Endodermal cell (in vitro differentiated cells): ENCODE results near the gene RFTN1. TPM values are rescaled to one million over a fixed set of nuclear protein-coding genes. Genes with fewer than 3 reads are reported as not detected.

Experiments used
- DNase-seq: peaks from one replicate; pipeline ENCODE4 v3.0.0-alpha.2; 2017
- H3K27ac ChIP-seq: 2 replicates; pipeline ENCODE4 v1.5.1; 2013; ENCODE audit warnings: mild to moderate bottlenecking, low read depth, low read length, moderate library complexity
- H3K27me3 ChIP-seq: 2 replicates; pipeline ENCODE4 v1.6.1; 2013; ENCODE audit warnings: mild to moderate bottlenecking, low read length, moderate library complexity; ENCODE audit not compliant: insufficient read depth, control insufficient read depth, poor library complexity, severe bottlenecking
- H3K36me3 ChIP-seq: 2 replicates; pipeline ENCODE4 v1.7.0; 2013; ENCODE audit warnings: mild to moderate bottlenecking, low read length, moderate library complexity; ENCODE audit not compliant: control insufficient read depth, insufficient read depth
- H3K4me1 ChIP-seq: one replicate; pipeline ENCODE4 v1.7.0; 2013; ENCODE audit warnings: low read length; ENCODE audit not compliant: control insufficient read depth, insufficient read depth
- H3K4me3 ChIP-seq: 2 replicates; pipeline ENCODE4 v1.5.1; 2013; ENCODE audit warnings: mild to moderate bottlenecking, low read length, moderate library complexity
- H3K9ac ChIP-seq: 2 replicates; pipeline ENCODE4 v1.6.1; 2013; ENCODE audit warnings: mild to moderate bottlenecking, low read length, moderate library complexity; ENCODE audit not compliant: poor library complexity, severe bottlenecking; ENCODE audit errors: extremely low read depth
- H3K9me3 ChIP-seq: 2 replicates; pipeline ENCODE4 v1.6.1; 2013; ENCODE audit warnings: mild to moderate bottlenecking, low read length, moderate library complexity; ENCODE audit not compliant: control insufficient read depth
- H3K27ac Mint-ChIP-seq: 2 replicates; pipeline ENCODE4 v1.8.0; 2020; ENCODE audit warnings: mixed read lengths
- H3K27me3 Mint-ChIP-seq: 2 replicates; pipeline ENCODE4 v1.8.0; 2021; ENCODE audit warnings: mild to moderate bottlenecking, mixed read lengths; ENCODE audit not compliant: insufficient read depth
- H3K36me3 Mint-ChIP-seq: 2 replicates; pipeline ENCODE4 v1.8.0; 2020; ENCODE audit warnings: low read depth, mixed read lengths
- H3K4me1 Mint-ChIP-seq: 2 replicates; pipeline ENCODE4 v1.8.0; 2020; ENCODE audit warnings: mixed read lengths
- H3K4me3 Mint-ChIP-seq: 2 replicates; pipeline ENCODE4 v1.8.0; 2020; ENCODE audit warnings: mild to moderate bottlenecking, moderate library complexity, mixed read lengths
- H3K9me3 Mint-ChIP-seq: 2 replicates; pipeline ENCODE4 v1.8.0; 2020; ENCODE audit warnings: mild to moderate bottlenecking, mixed read lengths
- WGBS, 2 experiments: methylation state at CpG; one replicate each; pipeline versions ENCODE4 v1.1.5 to v1.1.7; 2013; ENCODE audit warnings: missing lambda C conversion rate in 2 of 2, mixed read lengths in 1 of 2; ENCODE audit not compliant: insufficient coverage in 1 of 2, insufficient read length in 1 of 2; 5-methylcytosine and 5-hydroxymethylcytosine counted together
- total RNA-seq, 2 donors: library from RNA; stranded (reverse); fragmentation: NEBNext Ultra II Directional in 1 of 2; extraction: Animal tissue kit (Norgen Biotek cat#: 25700) in 1 of 2; gene quantifications; 2 replicates in 1 of 2; 3 replicates in 1 of 2; pipeline ENCODE4 v1.2.1, GENCODE V29; 2021
- TF ChIP-seq, protein P1 (sequence below): fragments of 200-600 bp; sonication (generic); conservative IDR thresholded peaks from 2 replicates; pipeline ENCODE4 v1.5.0; 2021; ENCODE audit warnings: antibody characterized with exemption, mild to moderate bottlenecking

Gene RFTN1
- total RNA-seq, 2 donors from 2014 or later: 0.80 to 1.1 TPM

DNA sequence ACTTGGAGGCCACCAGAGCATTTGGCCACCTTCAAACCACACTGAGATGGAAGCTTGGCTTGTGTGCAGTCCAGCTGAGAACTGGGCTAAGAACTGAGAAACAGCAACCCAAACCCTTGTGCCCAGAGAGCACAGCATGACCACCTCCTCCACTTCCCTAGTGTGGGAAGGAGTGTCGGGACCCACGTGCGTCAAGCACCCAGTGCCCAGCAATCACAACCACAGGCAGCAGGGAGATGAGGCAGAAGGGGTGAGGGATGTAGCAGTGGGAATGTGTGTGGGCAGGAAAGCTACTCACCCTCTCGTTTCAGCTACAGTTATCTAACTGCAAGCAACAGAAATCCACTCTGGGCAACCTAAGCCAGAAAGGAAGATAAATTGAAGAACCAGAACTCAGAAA lies 25.0 kb upstream of the RFTN1 start:
- no peak overlapping the region for H3K9ac ChIP-seq
- no peak overlapping the region for H3K27ac ChIP-seq
- H3K36me3 Mint-ChIP-seq: no peaks in the 10 kb centered on the region
- 88% methylated on average over 4 of the region's 4 CpGs; no CpG with 5 or more reads in 1 of the 2 experiments for WGBS, 2 experiments
- H3K36me3 ChIP-seq: no peaks in the 10 kb centered on the region
- peaks cover 2% of the 10 kb centered on the region for H3K27me3 Mint-ChIP-seq
- no peak overlapping the region for H3K4me3 ChIP-seq
- no peak for DNase-seq
- peaks cover 14% of the 10 kb centered on the region for H3K4me1 Mint-ChIP-seq
- H3K4me1 ChIP-seq: peaks cover 5% of the 10 kb centered on the region
- H3K9me3 Mint-ChIP-seq: no peaks in the 10 kb centered on the region
- no peaks in the 10 kb centered on the region for H3K27me3 ChIP-seq
- TF ChIP-seq, protein P1, sequence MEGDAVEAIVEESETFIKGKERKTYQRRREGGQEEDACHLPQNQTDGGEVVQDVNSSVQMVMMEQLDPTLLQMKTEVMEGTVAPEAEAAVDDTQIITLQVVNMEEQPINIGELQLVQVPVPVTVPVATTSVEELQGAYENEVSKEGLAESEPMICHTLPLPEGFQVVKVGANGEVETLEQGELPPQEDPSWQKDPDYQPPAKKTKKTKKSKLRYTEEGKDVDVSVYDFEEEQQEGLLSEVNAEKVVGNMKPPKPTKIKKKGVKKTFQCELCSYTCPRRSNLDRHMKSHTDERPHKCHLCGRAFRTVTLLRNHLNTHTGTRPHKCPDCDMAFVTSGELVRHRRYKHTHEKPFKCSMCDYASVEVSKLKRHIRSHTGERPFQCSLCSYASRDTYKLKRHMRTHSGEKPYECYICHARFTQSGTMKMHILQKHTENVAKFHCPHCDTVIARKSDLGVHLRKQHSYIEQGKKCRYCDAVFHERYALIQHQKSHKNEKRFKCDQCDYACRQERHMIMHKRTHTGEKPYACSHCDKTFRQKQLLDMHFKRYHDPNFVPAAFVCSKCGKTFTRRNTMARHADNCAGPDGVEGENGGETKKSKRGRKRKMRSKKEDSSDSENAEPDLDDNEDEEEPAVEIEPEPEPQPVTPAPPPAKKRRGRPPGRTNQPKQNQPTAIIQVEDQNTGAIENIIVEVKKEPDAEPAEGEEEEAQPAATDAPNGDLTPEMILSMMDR: no peak
- no peak overlapping the region for H3K4me3 Mint-ChIP-seq
- no peaks in the 10 kb centered on the region for H3K9me3 ChIP-seq
- no peak overlapping the region for H3K27ac Mint-ChIP-seq

DNA sequence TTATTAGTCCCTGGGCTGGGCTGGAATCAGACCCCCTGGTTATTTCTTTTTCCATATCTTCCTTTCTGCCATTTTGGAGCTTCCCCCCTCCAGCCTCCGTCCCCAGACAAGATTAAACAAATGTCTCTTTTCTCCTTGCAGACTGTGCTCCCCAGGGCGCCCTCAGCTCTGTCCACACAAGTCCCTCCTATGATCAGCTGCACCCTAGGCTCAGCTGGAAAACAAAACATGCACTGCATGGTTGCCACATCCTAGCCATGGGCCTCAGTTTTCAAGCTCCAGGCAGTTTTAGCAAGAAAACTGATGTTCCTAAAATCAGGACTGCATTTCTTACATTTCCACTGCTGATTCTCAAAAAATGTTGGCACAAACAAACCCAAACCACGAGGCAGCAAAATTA lies 23.5 kb upstream of the RFTN1 start:
- peaks cover 2% of the 10 kb centered on the region for H3K27me3 Mint-ChIP-seq
- no peak overlapping the region for H3K4me3 Mint-ChIP-seq
- 82 to 94% methylated on average over 3 of the region's 3 CpGs for WGBS, 2 experiments
- H3K27me3 ChIP-seq: no peaks in the 10 kb centered on the region
- H3K4me3 ChIP-seq: no peak overlapping the region
- peaks cover 5% of the 10 kb centered on the region for H3K4me1 ChIP-seq
- no peaks in the 10 kb centered on the region for H3K36me3 ChIP-seq
- no peaks in the 10 kb centered on the region for H3K9me3 Mint-ChIP-seq
- no peak overlapping the region for H3K9ac ChIP-seq
- H3K4me1 Mint-ChIP-seq: peaks cover 16% of the 10 kb centered on the region
- DNase-seq: no peak
- H3K27ac ChIP-seq: no peak overlapping the region
- no peaks in the 10 kb centered on the region for H3K36me3 Mint-ChIP-seq
- H3K9me3 ChIP-seq: no peaks in the 10 kb centered on the region
- no peak overlapping the region for H3K27ac Mint-ChIP-seq
- TF ChIP-seq, protein P1: no peak

DNA sequence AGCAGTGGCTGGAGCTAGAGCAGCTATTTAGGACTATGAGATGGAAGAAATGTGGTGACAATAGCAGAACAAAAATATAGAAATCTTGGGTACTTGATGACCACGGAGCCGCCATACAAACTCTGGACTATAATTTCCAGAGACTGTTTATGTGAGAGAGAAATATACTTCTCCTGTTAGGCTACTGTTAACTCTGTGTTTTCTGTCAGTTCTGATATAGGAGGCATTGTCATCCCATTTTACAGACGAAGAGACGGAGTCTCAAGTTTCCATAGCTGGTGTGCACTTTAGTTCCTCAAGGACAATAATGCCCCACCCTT lies 22.8 kb upstream of the RFTN1 start:
- peaks cover 16% of the 10 kb centered on the region for H3K4me1 Mint-ChIP-seq
- Histone ChIP-seq H3K9ac (no peak overlapping the region), H3K27me3 (no peaks in the 10 kb centered on the region), H3K36me3 (no peaks in the 10 kb centered on the region), H3K4me1 (peaks cover 5% of the 10 kb centered on the region), H3K9me3 (no peaks in the 10 kb centered on the region), H3K27ac (no peak overlapping the region), H3K4me3 (no peak overlapping the region)
- H3K36me3 Mint-ChIP-seq: no peaks in the 10 kb centered on the region
- H3K27ac Mint-ChIP-seq: no peak overlapping the region
- H3K27me3 Mint-ChIP-seq: peaks cover 2% of the 10 kb centered on the region
- no peak for DNase-seq
- H3K9me3 Mint-ChIP-seq: no peaks in the 10 kb centered on the region
- TF ChIP-seq, protein P1: no peak
- H3K4me3 Mint-ChIP-seq: no peak overlapping the region
- 95 to 100% methylated on average over 4 of the region's 4 CpGs for WGBS, 2 experiments
